HepG2 (cell line): ENCODE data around the gene ZNF786. TPM values are rescaled to one million over a fixed set of nuclear protein-coding genes. Genes with fewer than 3 reads are reported as not detected.

Experiments
- ATF3 ChIP-seq: sonication (generic); formaldehyde crosslinking; IDR thresholded peaks from 2 replicates; pipeline ENCODE4 v1.4.0; 2020; ENCODE audit warnings: missing genetic modification reagents
- FOXK1 ChIP-seq: sonication (generic); formaldehyde crosslinking; IDR thresholded peaks from 2 replicates; pipeline ENCODE4 v1.4.0; 2020; ENCODE audit warnings: low read depth, missing genetic modification reagents, borderline replicate concordance
- HNF1A ChIP-seq, 2 experiments: sonication (generic) in 1 of 2; formaldehyde crosslinking in 1 of 2; IDR thresholded peaks; 2 replicates each; pipeline versions ENCODE4 v1.4.0 to v1.6.1; 2016 to 2020; ENCODE audit warnings: borderline replicate concordance in 1 of 2, low read depth in 1 of 2, mild to moderate bottlenecking in 1 of 2, missing genetic modification reagents in 1 of 2
- KDM1A ChIP-seq: IDR thresholded peaks from 2 replicates; pipeline ENCODE4 v1.6.1; 2016; ENCODE audit warnings: missing compliant biosample characterization
- MIER2 ChIP-seq: IDR thresholded peaks from 2 replicates; pipeline ENCODE4 v1.6.1; 2016; ENCODE audit warnings: missing biosample characterization, missing genetic modification reagents
- PAXIP1 ChIP-seq: sonication (generic); formaldehyde crosslinking; conservative IDR thresholded peaks from 2 replicates; pipeline ENCODE4 v1.4.0; 2020; ENCODE audit warnings: mild to moderate bottlenecking, missing genetic modification reagents, moderate library complexity
- PHF20 ChIP-seq: sonication (generic); formaldehyde crosslinking; IDR thresholded peaks from 2 replicates; pipeline ENCODE4 v1.5.0; 2020; ENCODE audit warnings: mild to moderate bottlenecking, missing genetic modification reagents
- RERE ChIP-seq: IDR thresholded peaks from 2 replicates; pipeline ENCODE4 v1.6.1; 2016; ENCODE audit warnings: low read depth, missing genetic modification reagents, missing compliant biosample characterization
- ZNF160 ChIP-seq: sonication (generic); formaldehyde crosslinking; IDR thresholded peaks from 2 replicates; pipeline ENCODE4 v1.8.0; 2022; ENCODE audit warnings: mild to moderate bottlenecking, inconsistent platforms, missing genetic modification reagents
- ZNF281 ChIP-seq: sonication (generic); formaldehyde crosslinking; IDR thresholded peaks from 2 replicates; pipeline ENCODE4 v1.4.0; 2020; ENCODE audit warnings: missing genetic modification reagents, borderline replicate concordance
- polyA plus RNA-seq, 8 experiments: library from polyadenylated mRNA; depleted of rRNA in 3 of 8; stranded (reverse) in 7 of 8; unstranded in 1 of 8; fragments of >200 nt; fragmentation: Illumina TruSeq in 4 of 8; extraction: Trizol in 4 of 8; gene quantifications; 2 replicates each; pipeline versions ENCODE4 v1.2.1 to v1.2.3, GENCODE V29; 2011 to 2016; ENCODE audit warnings: low read depth in 4 of 8, missing spikeins in 1 of 8, mixed read lengths in 1 of 8; ENCODE audit not compliant: insufficient read depth in 1 of 8
- total RNA-seq, 5 experiments: library from RNA; depleted of rRNA; stranded (reverse); fragments of >200 nt; fragmentation: Illumina TruSeq; extraction: Trizol; gene quantifications; 2 replicates each; pipeline ENCODE4 v1.2.3, GENCODE V29; 2016; ENCODE audit warnings: low read depth in 1 of 5

The ZNF786 gene
- total and polyA plus RNA-seq, 2 of the 13 experiments (the other 11 are each of a cell fraction or from before 2014, with no cell fraction given) = 2.0 to 4.0 TPM

- no peak for TF ChIP-seq RERE (CRISPR knock-in tag)
- TF ChIP-seq PHF20 = peak; percentile 50; the same call in 1 of the 2 replicates
- TF ChIP-seq FOXK1 = peak; percentile 21; the same call in 1 of the 2 replicates
- no peak for TF ChIP-seq ZNF281 (CRISPR knock-in tag)
- peak; percentile 50 for TF ChIP-seq PAXIP1
- 0 out of 2 replicates have a peak, but pooled peaks have one; percentile 59 for TF ChIP-seq ZNF160 (CRISPR knock-in tag)
- TF ChIP-seq KDM1A (CRISPR knock-in tag) = no peak
- no peak; the same call in 1 of the 2 replicates for TF ChIP-seq ATF3 (CRISPR knock-in tag)
- TF ChIP-seq HNF1A (IDR thresholded peaks at IDR 0.05; ENCODE audit: low read depth) = no peak
- 0 out of 2 replicates have a peak, but pooled peaks have one; percentile 38 for TF ChIP-seq HNF1A (CRISPR knock-in tag; IDR thresholded peaks at IDR 0.05; ENCODE audit: borderline replicate concordance)
- TF ChIP-seq MIER2 (CRISPR knock-in tag) = no peak
Observed at GRCh38 chr7:149090397-149091195, at the start of gene ZNF786 (continued).
